Ishikawa (cell line): ENCODE data around the gene SLC26A4.

Experiments
- NFIC ChIP-seq: IDR thresholded peaks from 2 replicates; pipeline ENCODE4 v1.6.1; 2012
- TAF1 ChIP-seq: IDR thresholded peaks from 2 replicates; pipeline ENCODE4 v1.6.1; 2012; ENCODE audit warnings: low read depth, mild to moderate bottlenecking
- TF ChIP-seq, protein P1 (sequence below): IDR thresholded peaks from 2 replicates; pipeline ENCODE4 v1.6.1; 2012

- TF ChIP-seq TAF1, result no peak
- TF ChIP-seq, protein P1, sequence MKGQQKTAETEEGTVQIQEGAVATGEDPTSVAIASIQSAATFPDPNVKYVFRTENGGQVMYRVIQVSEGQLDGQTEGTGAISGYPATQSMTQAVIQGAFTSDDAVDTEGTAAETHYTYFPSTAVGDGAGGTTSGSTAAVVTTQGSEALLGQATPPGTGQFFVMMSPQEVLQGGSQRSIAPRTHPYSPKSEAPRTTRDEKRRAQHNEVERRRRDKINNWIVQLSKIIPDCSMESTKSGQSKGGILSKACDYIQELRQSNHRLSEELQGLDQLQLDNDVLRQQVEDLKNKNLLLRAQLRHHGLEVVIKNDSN, result no peak
- no peak for TF ChIP-seq NFIC
Measured at GRCh38 chr7:107728276-107728675, 67.6 kb downstream of the SLC26A4 start.
